HCT116 (cell line): ENCODE results near the gene GAD1. TPM values are rescaled to one million over a fixed set of nuclear protein-coding genes. Genes with fewer than 3 reads are reported as not detected.

Source experiments
- ATAC-seq: fragments of 200-7000 bp; cut with Tn5 transposase; 2 replicates; pipeline ENCODE4 v1.9.1; 2020; ENCODE audit warnings: mild to moderate bottlenecking, moderate library complexity
- BruUV-seq: library from RNA; stranded (reverse); fragments of 400-500 nt; replicated peaks from 2 replicates; lab custom pipeline; 2021; lab: Mats Ljungman, UMichigan
- CTCF ChIA-PET: fragments of 300-600 bp; sonication (Branson Sonifier 250); formaldehyde crosslinking; loops from one replicate; lab custom pipeline; 2021; ENCODE audit warnings: antibody characterized with exemption; lab: Charles Lee
- POLR2A ChIA-PET: fragments of 300-600, 350-600 bp; sonication (Branson Sonifier 250); formaldehyde crosslinking; loops from one replicate; lab custom pipeline; 2021; ENCODE audit warnings: antibody characterized with exemption; lab: Charles Lee
- RAD21 ChIA-PET, 2 experiments: fragments of 300-600 bp; sonication (Branson Sonifier 250); formaldehyde crosslinking; loops; one replicate each; lab custom pipeline; 2023; ENCODE audit warnings: low total read pairs in 2 of 2; ENCODE audit not compliant: uncharacterized antibody in 2 of 2, unreplicated experiment in 2 of 2, low non-redundant PET in 1 of 2; lab: Charles Lee
- DNase-seq: peaks from one replicate; pipeline ENCODE4 v3.0.0-alpha.2; 2010; ENCODE audit warnings: low read depth, low spot score
- H2AFZ ChIP-seq: fragments of 200-600 bp; shearing (Covaris generic), sonication (generic); 2 replicates; pipeline ENCODE4 v1.6.1; 2017; ENCODE audit warnings: low read depth, mixed run types, mixed read lengths, antibody characterized with exemption, low read length; ENCODE audit not compliant: poor library complexity, severe bottlenecking
- H3K27ac ChIP-seq: 2 replicates; pipeline ENCODE4 v1.5.1; 2012; ENCODE audit warnings: low read depth, low read length
- H3K27me3 ChIP-seq: fragments of 200-600 bp; sonication (generic); 2 replicates; pipeline ENCODE4 v1.6.1; 2016; ENCODE audit warnings: mixed run types, low read length, mixed read lengths; ENCODE audit not compliant: insufficient read depth
- H3K36me3 ChIP-seq, 2 experiments: fragments of 200-500 bp in 1 of 2; fragments of 200-600 bp in 1 of 2; sonication (Bioruptor generic) in 1 of 2; sonication (generic) in 1 of 2; 2 replicates each; pipeline versions ENCODE4 v1.5.1 to v1.6.1; 2014 to 2016; ENCODE audit warnings: low read length in 2 of 2, inconsistent platforms in 1 of 2, mixed read lengths in 1 of 2, mixed run types in 1 of 2; ENCODE audit not compliant: insufficient read depth in 2 of 2, control insufficient read depth in 1 of 2
- H3K4me1 ChIP-seq, 2 experiments: fragments of 200-600 bp in 1 of 2; sonication (generic) in 1 of 2; 2 replicates each; pipeline versions ENCODE4 v1.5.1 to v1.6.1; 2012 to 2017; ENCODE audit warnings: low read length in 2 of 2, inconsistent platforms in 1 of 2, mild to moderate bottlenecking in 1 of 2, mixed read lengths in 1 of 2, mixed run types in 1 of 2, moderate library complexity in 1 of 2; ENCODE audit not compliant: insufficient read depth in 2 of 2, control insufficient read depth in 1 of 2
- H3K4me2 ChIP-seq: fragments of 200-600 bp; sonication (generic); 2 replicates; pipeline ENCODE4 v1.6.1; 2017; ENCODE audit warnings: mixed run types, low read length, mixed read lengths
- H3K4me3 ChIP-seq, 2 experiments: fragments of 200-600 bp in 1 of 2; sonication (generic) in 1 of 2; replicated peaks in 1 of 2; 2 replicates each; pipeline ENCODE4 v1.5.1; 2011 to 2016; ENCODE audit warnings: low read length in 2 of 2, control low read depth in 1 of 2, low read depth in 1 of 2, mild to moderate bottlenecking in 1 of 2, mixed read lengths in 1 of 2, mixed run types in 1 of 2
- H3K79me2 ChIP-seq: fragments of 200-600 bp; sonication (generic); 2 replicates; pipeline ENCODE4 v1.6.1; 2017; ENCODE audit warnings: mild to moderate bottlenecking, mixed run types, low read length, moderate library complexity, mixed read lengths; ENCODE audit not compliant: insufficient read depth
- H3K9ac ChIP-seq: fragments of 200-600 bp; sonication (generic); 2 replicates; pipeline ENCODE4 v1.6.1; 2016; ENCODE audit warnings: low read length, mixed read lengths
- H3K9me2 ChIP-seq: fragments of 200-600 bp; sonication (generic), shearing (Covaris generic); 2 replicates; pipeline ENCODE4 v1.6.1; 2017; ENCODE audit warnings: mixed run types, mild to moderate bottlenecking, moderate library complexity; ENCODE audit not compliant: insufficient read depth
- H3K9me3 ChIP-seq, 2 experiments: fragments of 200-500 bp in 1 of 2; fragments of 200-600 bp in 1 of 2; sonication (Bioruptor generic) in 1 of 2; sonication (generic) in 1 of 2; 2 replicates each; pipeline ENCODE4 v1.6.1; 2014 to 2017; ENCODE audit warnings: low read length in 2 of 2, mixed read lengths in 2 of 2, inconsistent platforms in 1 of 2, low read depth in 1 of 2, mild to moderate bottlenecking in 1 of 2, mixed run types in 1 of 2, moderate library complexity in 1 of 2; ENCODE audit not compliant: control insufficient read depth in 1 of 2, insufficient read depth in 1 of 2
- H4K20me1 ChIP-seq: fragments of 200-600 bp; sonication (generic), shearing (Covaris generic); 2 replicates; pipeline ENCODE4 v1.6.1; 2017; ENCODE audit warnings: mixed run types, mild to moderate bottlenecking, moderate library complexity; ENCODE audit not compliant: insufficient read depth
- CBX3 ChIP-seq: IDR thresholded peaks from 2 replicates; pipeline ENCODE4 v1.6.1; 2012; ENCODE audit warnings: low read depth
- CEBPB ChIP-seq: IDR thresholded peaks from 2 replicates; pipeline ENCODE4 v1.6.1; 2012; ENCODE audit warnings: low read depth
- CTCF ChIP-seq, 3 experiments: fragments of 200-600 bp in 1 of 3; sonication (generic) in 1 of 3; IDR thresholded peaks in 2 of 3; conservative IDR thresholded peaks in 1 of 3; 2 replicates each; pipeline ENCODE4 v1.5.1; 2012 to 2017; ENCODE audit warnings: low read depth in 2 of 3, low read length in 2 of 3, antibody characterized with exemption in 1 of 3, borderline replicate concordance in 1 of 3, control low read depth in 1 of 3, mild to moderate bottlenecking in 1 of 3, mixed read lengths in 1 of 3, mixed run types in 1 of 3, moderate library complexity in 1 of 3; ENCODE audit not compliant: insufficient read depth in 1 of 3
- ELF1 ChIP-seq: IDR thresholded peaks from 2 replicates; pipeline ENCODE4 v1.6.1; 2012; ENCODE audit warnings: low read depth, borderline replicate concordance
- EZH2phosphoT487 ChIP-seq: fragments of 200-600 bp; IDR thresholded peaks from 2 replicates; pipeline ENCODE4 v1.6.1; 2018; ENCODE audit warnings: antibody characterized with exemption, borderline replicate concordance
- REST ChIP-seq: IDR thresholded peaks from 2 replicates; pipeline ENCODE4 v1.6.1; 2012; ENCODE audit warnings: low read depth
- SP1 ChIP-seq: IDR thresholded peaks from 2 replicates; pipeline ENCODE4 v1.6.1; 2012; ENCODE audit warnings: low read depth
- TCF7L2 ChIP-seq: IDR thresholded peaks from 2 replicates; pipeline ENCODE4 v1.7.0; 2011; ENCODE audit warnings: borderline replicate concordance, inconsistent platforms; ENCODE audit not compliant: insufficient read depth, insufficient read length; ENCODE audit errors: extremely low read depth
- ZBTB33 ChIP-seq: IDR thresholded peaks from 2 replicates; pipeline ENCODE4 v1.6.1; 2011; ENCODE audit warnings: mild to moderate bottlenecking, low read length, moderate library complexity; ENCODE audit not compliant: insufficient replicate concordance; ENCODE audit errors: extremely low read depth
- intact Hi-C: fragments of 100-400 bp; cut with micrococcal nuclease; formaldehyde crosslinking; loops from 2 replicates; pipeline ENCODE4 v1.10.0; 2022
- total RNA-seq: library from RNA; stranded (reverse); gene quantifications from one replicate; pipeline ENCODE4 v1.2.1, GENCODE V29; 2021; ENCODE audit not compliant: unreplicated experiment

GAD1 gene
- total RNA-seq, 1 experiment from 2014 or later, result 11.0 TPM

GRCh38 chr2:170778900-170779299, 37.8 kb upstream of the GAD1 start:
- H3K4me3 ChIP-seq, result no peak overlapping the region
- CTCF ChIA-PET, result no interaction called here

More at GRCh38 chr2:170778900-170779299, 37.8 kb upstream of the GAD1 start:
- no peaks in the 10 kb centered on the region for H3K4me1 ChIP-seq
- no TSS peak for BruUV-seq
- ChIA-PET RAD21 (no interaction called here), POLR2A (no interaction called here)
- no peaks in the 10 kb centered on the region for H3K9me2 ChIP-seq
- no peaks in the 10 kb centered on the region for H3K36me3 ChIP-seq
- ATAC-seq (no peak), DNase-seq (no peak)
- no peaks in the 10 kb centered on the region for H3K27me3 ChIP-seq
- H4K20me1 ChIP-seq, result no peaks in the 10 kb centered on the region
- intact Hi-C loops, result no loop called here
- H2AFZ ChIP-seq, result no peak overlapping the region
- no peak overlapping the region for H3K9ac ChIP-seq
- no peaks in the 10 kb centered on the region for H3K79me2 ChIP-seq
- no peak overlapping the region for H3K27ac ChIP-seq
- no peak for TF ChIP-seq CEBPB
- no peak for TF ChIP-seq TCF7L2
- TF ChIP-seq EZH2phosphoT487, result no peak
- TF ChIP-seq SP1, result no peak
- no peak for TF ChIP-seq REST
- no peak for TF ChIP-seq ELF1
- no peak for TF ChIP-seq CBX3
- no peak for TF ChIP-seq ZBTB33
- no peak for TF ChIP-seq CTCF (IDR thresholded peaks at IDR 0.05 in 2 of 3, conservative IDR thresholded peaks at IDR 0.05 in 1 of 3; ENCODE audit: borderline replicate concordance in 1 of 3, insufficient read depth in 1 of 3, low read depth in 2 of 3, low read length in 2 of 3)
- no peaks in the 10 kb centered on the region for H3K9me3 ChIP-seq
- no peak overlapping the region for H3K4me2 ChIP-seq
